AG09319 (cell line): Measurements from ENCODE around the gene INTS11.

Source experiments
- DNase-seq: peaks from one replicate; pipeline ENCODE4 v3.0.0-alpha.2; 2010; ENCODE audit warnings: low read depth; ENCODE audit errors: extremely low read depth
- CTCF ChIP-seq: IDR thresholded peaks from 2 replicates; pipeline ENCODE4 v1.5.1; 2011; ENCODE audit warnings: low read depth, mild to moderate bottlenecking, inconsistent platforms, low read length, moderate library complexity

The INTS11 gene

DNA sequence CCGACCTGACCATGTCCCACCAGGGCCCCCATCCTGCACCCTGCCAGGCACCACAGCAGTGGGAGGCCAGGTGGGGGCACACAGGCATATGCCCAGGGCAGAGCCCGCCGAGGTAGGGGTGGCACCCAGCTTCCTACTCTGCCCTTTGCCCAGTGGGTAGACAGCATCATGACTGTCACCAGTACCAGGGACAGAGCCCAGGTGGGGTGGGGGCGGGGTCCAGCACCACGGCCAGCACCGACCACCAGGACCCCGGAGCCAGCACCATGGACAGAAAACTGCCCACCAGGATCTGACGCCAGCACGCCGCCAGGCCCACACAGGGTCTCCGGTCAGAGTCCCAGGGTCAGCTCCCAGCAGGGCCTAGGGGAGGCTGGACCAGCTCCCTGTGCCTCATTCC, 10.4 kb upstream of the INTS11 start:
- DNase-seq: no peak
- no peak for TF ChIP-seq CTCF

GRCh38 chr1:1333551-1334241, 9.2 kb upstream of the INTS11 start:
- no peak for DNase-seq
- no peak for TF ChIP-seq CTCF

- no peak for DNase-seq
- no peak for TF ChIP-seq CTCF
Observed at GRCh38 chr1:1332774-1333480, 8.5 kb upstream of the INTS11 start.

DNA sequence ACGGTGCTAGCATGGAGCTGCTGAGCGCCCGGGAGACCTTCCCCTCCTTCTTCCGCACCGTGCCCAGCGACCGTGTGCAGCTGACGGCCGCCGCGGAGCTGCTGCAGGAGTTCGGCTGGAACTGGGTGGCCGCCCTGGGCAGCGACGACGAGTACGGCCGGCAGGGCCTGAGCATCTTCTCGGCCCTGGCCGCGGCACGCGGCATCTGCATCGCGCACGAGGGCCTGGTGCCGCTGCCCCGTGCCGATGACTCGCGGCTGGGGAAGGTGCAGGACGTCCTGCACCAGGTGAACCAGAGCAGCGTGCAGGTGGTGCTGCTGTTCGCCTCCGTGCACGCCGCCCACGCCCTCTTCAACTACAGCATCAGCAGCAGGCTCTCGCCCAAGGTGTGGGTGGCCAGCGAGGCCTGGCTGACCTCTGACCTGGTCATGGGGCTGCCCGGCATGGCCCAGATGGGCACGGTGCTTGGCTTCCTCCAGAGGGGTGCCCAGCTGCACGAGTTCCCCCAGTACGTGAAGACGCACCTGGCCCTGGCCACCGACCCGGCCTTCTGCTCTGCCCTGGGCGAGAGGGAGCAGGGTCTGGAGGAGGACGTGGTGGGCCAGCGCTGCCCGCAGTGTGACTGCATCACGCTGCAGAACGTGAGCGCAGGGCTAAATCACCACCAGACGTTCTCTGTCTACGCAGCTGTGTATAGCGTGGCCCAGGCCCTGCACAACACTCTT, 7.7 kb upstream of the INTS11 start:
- TF ChIP-seq CTCF: no peak
- no peak for DNase-seq

GRCh38 chr1:1331068-1331965, 6.9 kb upstream of the INTS11 start, which contains the start of gene TAS1R3:
TSS of gene TAS1R3 (plus strand) at chr1:1331280. CDS start at chr1:1331346, 66 bp downstream.
- no peak for DNase-seq
- TF ChIP-seq CTCF: no peak

- no peak for DNase-seq
- no peak for TF ChIP-seq CTCF
Observed at GRCh38 chr1:1330366-1331067, 6.1 kb upstream of the INTS11 start.
